ENCODE measurements around the gene CDC42. TPM values are rescaled to one million over a fixed set of nuclear protein-coding genes. Genes with fewer than 3 reads are reported as not detected.

CDC42 gene
- total RNA-seq, 1 donor from 2014 or later = 366 TPM

DNA sequence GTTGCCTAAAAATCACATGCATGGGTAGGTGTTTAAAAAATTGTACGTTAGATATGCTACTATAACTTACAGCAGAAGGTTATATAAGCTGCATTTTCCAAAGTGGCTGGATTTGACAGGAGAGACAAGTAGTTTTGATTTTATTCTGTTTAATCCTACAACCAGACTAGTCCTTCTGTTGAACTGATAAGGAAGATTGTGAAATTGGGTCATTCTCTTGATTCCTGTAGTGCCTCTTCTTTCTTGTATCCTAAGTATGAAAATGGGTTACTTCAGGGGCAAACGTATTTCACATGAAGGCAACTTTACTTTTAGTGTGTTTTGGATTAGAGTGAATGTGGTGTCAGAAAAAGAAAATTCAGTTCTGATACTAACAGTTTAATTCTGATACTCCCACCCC is 19.0 kb downstream of the CDC42 start:
- Histone ChIP-seq H3K9me3 (ENCODE audit: insufficient read depth, low read depth, low read length) (no peaks in the 10 kb centered on the region), H3K4me2 (ENCODE audit: low read length) (no peak overlapping the region), H4K20me1 (ENCODE audit: insufficient read depth, low read length) (peaks cover 98% of the 10 kb centered on the region), H3K4me1 (ENCODE audit: insufficient read depth, low read length) (no peaks in the 10 kb centered on the region), H3K27ac (ENCODE audit: low read depth, low read length) (no peak overlapping the region), H3K79me2 (ENCODE audit: insufficient read depth, low read length) (peaks cover 100% of the 10 kb centered on the region), H3K9ac (ENCODE audit: low read length) (no peak overlapping the region), H3K27me3 (ENCODE audit: insufficient read depth, low read length) (no peaks in the 10 kb centered on the region), H3K4me3 (ENCODE audit: insufficient read depth, low read depth, low read length) (no peak overlapping the region), H3K36me3 (ENCODE audit: insufficient read depth, low read length) (no peaks in the 10 kb centered on the region), H2AFZ (ENCODE audit: low read depth, low read length) (no peak overlapping the region)
- Mint-ChIP-seq H3K4me1 (ENCODE audit: low read depth, unreplicated experiment) (peaks cover 28% of the 10 kb centered on the region), H3K9me3 (ENCODE audit: unreplicated experiment) (no peaks in the 10 kb centered on the region), H3K27ac (ENCODE audit: unreplicated experiment) (peak overlapping the region; percentile 18), H3K36me3 (ENCODE audit: low read depth, unreplicated experiment) (peaks cover 4% of the 10 kb centered on the region), H3K4me3 (ENCODE audit: unreplicated experiment) (no peak overlapping the region), H3K27me3 (ENCODE audit: low read depth, unreplicated experiment) (no peaks in the 10 kb centered on the region)
- TF ChIP-seq EZH2 (IDR thresholded peaks at IDR 0.05; ENCODE audit: insufficient read depth, low read length) = no peak
- TF ChIP-seq, protein P1, sequence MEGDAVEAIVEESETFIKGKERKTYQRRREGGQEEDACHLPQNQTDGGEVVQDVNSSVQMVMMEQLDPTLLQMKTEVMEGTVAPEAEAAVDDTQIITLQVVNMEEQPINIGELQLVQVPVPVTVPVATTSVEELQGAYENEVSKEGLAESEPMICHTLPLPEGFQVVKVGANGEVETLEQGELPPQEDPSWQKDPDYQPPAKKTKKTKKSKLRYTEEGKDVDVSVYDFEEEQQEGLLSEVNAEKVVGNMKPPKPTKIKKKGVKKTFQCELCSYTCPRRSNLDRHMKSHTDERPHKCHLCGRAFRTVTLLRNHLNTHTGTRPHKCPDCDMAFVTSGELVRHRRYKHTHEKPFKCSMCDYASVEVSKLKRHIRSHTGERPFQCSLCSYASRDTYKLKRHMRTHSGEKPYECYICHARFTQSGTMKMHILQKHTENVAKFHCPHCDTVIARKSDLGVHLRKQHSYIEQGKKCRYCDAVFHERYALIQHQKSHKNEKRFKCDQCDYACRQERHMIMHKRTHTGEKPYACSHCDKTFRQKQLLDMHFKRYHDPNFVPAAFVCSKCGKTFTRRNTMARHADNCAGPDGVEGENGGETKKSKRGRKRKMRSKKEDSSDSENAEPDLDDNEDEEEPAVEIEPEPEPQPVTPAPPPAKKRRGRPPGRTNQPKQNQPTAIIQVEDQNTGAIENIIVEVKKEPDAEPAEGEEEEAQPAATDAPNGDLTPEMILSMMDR (IDR thresholded peaks at IDR 0.05; ENCODE audit: insufficient read depth, low read depth, low read length) = no peak
- DNase-seq (ENCODE audit: low read depth) (no peak), FAIRE-seq (no peak)

DNA sequence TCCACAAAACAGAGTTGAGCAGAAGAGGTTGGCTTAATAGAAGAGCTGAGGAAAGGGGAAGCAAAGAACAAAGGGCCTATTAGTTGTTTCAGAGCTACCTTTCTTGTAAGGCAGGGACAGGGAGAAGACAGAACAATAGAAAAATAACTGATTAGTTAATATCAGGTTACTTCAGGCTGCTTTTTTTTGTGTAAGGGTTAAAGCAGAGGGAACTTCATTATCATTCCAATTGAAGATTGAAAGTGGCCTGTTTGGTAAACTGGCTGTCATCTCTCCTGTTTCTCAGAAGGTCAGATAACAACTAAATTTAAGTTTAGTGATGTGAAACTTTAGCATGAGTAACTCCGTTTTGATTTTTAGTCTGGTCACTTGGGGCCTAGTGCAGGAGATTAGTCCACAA is 22.3 kb downstream of the CDC42 start:
- no peak overlapping the region for H3K4me3 ChIP-seq (ENCODE audit: insufficient read depth, low read depth, low read length)
- no peaks in the 10 kb centered on the region for H3K27me3 ChIP-seq (ENCODE audit: insufficient read depth, low read length)
- H3K9me3 Mint-ChIP-seq (ENCODE audit: unreplicated experiment) = no peaks in the 10 kb centered on the region
- DNase-seq (ENCODE audit: low read depth) (no peak), FAIRE-seq (no peak)
- H3K27ac ChIP-seq (ENCODE audit: low read depth, low read length) = no peak overlapping the region
- no peaks in the 10 kb centered on the region for H3K27me3 Mint-ChIP-seq (ENCODE audit: low read depth, unreplicated experiment)
- H3K4me3 Mint-ChIP-seq (ENCODE audit: unreplicated experiment) = no peak overlapping the region
- peaks cover 100% of the 10 kb centered on the region for H3K79me2 ChIP-seq (ENCODE audit: insufficient read depth, low read length)
- peaks cover 12% of the 10 kb centered on the region for H3K36me3 Mint-ChIP-seq (ENCODE audit: low read depth, unreplicated experiment)
- H3K9me3 ChIP-seq (ENCODE audit: insufficient read depth, low read depth, low read length) = no peaks in the 10 kb centered on the region
- no peak overlapping the region for H3K27ac Mint-ChIP-seq (ENCODE audit: unreplicated experiment)
- peaks cover 13% of the 10 kb centered on the region for H3K36me3 ChIP-seq (ENCODE audit: insufficient read depth, low read length)
- H3K9ac ChIP-seq (ENCODE audit: low read length) = no peak overlapping the region
- H2AFZ ChIP-seq (ENCODE audit: low read depth, low read length) = no peak overlapping the region
- H3K4me1 ChIP-seq (ENCODE audit: insufficient read depth, low read length) = peaks cover 5% of the 10 kb centered on the region
- no peak overlapping the region for H3K4me2 ChIP-seq (ENCODE audit: low read length)
- peaks cover 98% of the 10 kb centered on the region for H4K20me1 ChIP-seq (ENCODE audit: insufficient read depth, low read length)
- peaks cover 37% of the 10 kb centered on the region for H3K4me1 Mint-ChIP-seq (ENCODE audit: low read depth, unreplicated experiment)
- no peak for TF ChIP-seq EZH2 (IDR thresholded peaks at IDR 0.05; ENCODE audit: insufficient read depth, low read length)
- TF ChIP-seq, protein P1 (IDR thresholded peaks at IDR 0.05; ENCODE audit: insufficient read depth, low read depth, low read length) = no peak

DNA sequence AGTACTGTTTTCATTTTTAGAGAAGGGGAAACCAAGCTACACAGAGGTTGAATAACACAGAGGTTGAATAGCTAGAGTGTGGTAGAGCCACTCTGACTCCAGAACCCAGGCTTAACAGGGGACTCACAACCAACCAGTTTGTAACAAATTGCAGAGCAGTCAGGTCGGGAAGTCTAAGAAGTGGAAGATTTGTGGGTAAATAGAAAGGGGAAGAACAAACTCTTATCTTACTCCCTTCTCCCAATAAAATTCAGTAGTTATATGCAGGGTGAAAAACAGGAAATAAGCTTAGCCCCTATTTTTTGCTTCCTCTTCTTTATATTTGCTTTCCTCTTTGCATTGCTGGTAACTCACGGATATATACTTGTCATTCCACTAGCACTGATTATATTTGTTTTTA is 23.2 kb downstream of the CDC42 start:
- DNase-seq (ENCODE audit: low read depth) (no peak), FAIRE-seq (no peak)
- Histone ChIP-seq H3K4me1 (ENCODE audit: insufficient read depth, low read length) (peaks cover 5% of the 10 kb centered on the region), H3K9me3 (ENCODE audit: insufficient read depth, low read depth, low read length) (no peaks in the 10 kb centered on the region), H3K79me2 (ENCODE audit: insufficient read depth, low read length) (peaks cover 100% of the 10 kb centered on the region), H3K9ac (ENCODE audit: low read length) (no peak overlapping the region), H3K27me3 (ENCODE audit: insufficient read depth, low read length) (no peaks in the 10 kb centered on the region), H4K20me1 (ENCODE audit: insufficient read depth, low read length) (peaks cover 98% of the 10 kb centered on the region), H3K4me2 (ENCODE audit: low read length) (no peak overlapping the region), H3K36me3 (ENCODE audit: insufficient read depth, low read length) (peaks cover 18% of the 10 kb centered on the region), H3K4me3 (ENCODE audit: insufficient read depth, low read depth, low read length) (no peak overlapping the region), H2AFZ (ENCODE audit: low read depth, low read length) (no peak overlapping the region), H3K27ac (ENCODE audit: low read depth, low read length) (no peak overlapping the region)
- Mint-ChIP-seq H3K27ac (ENCODE audit: unreplicated experiment) (no peak overlapping the region), H3K9me3 (ENCODE audit: unreplicated experiment) (no peaks in the 10 kb centered on the region), H3K4me3 (ENCODE audit: unreplicated experiment) (no peak overlapping the region), H3K36me3 (ENCODE audit: low read depth, unreplicated experiment) (peaks cover 12% of the 10 kb centered on the region), H3K4me1 (ENCODE audit: low read depth, unreplicated experiment) (peaks cover 37% of the 10 kb centered on the region), H3K27me3 (ENCODE audit: low read depth, unreplicated experiment) (no peaks in the 10 kb centered on the region)
- TF ChIP-seq, protein P1 (IDR thresholded peaks at IDR 0.05; ENCODE audit: insufficient read depth, low read depth, low read length) = no peak
- no peak for TF ChIP-seq EZH2 (IDR thresholded peaks at IDR 0.05; ENCODE audit: insufficient read depth, low read length)

Measured in astrocyte (in vitro differentiated cells and primary cell).